T47D (cell line): ENCODE data around the gene TTYH3.
A peak's percentile ranks its signal among the peaks of the same experiment; 100 is the strongest.

Experiments used
- DNase-seq, 2 experiments: peaks; one replicate each; pipeline versions ENCODE4 v3.0.0 to v3.0.0-alpha.2; 2011 to 2012; ENCODE audit warnings: low read depth in 1 of 2, low spot score in 1 of 2
- JUND ChIP-seq: IDR thresholded peaks from 2 replicates; pipeline ENCODE4 v1.6.1; 2012; ENCODE audit warnings: low read depth
- in situ Hi-C: cut with HindIII; loops from 2 replicates; pipeline ENCODE4 v1.10.0; 2016; ENCODE audit warnings: low sequenced_read_pairs, low pct_unique_long_range_greater_than_20kb

Gene TTYH3

GRCh38 chr7:2613931-2614600, 17.7 kb upstream of the TTYH3 start:
- in situ Hi-C loops, result no loop called here
- TF ChIP-seq JUND, result no peak
- DNase-seq, result no peak

DNA sequence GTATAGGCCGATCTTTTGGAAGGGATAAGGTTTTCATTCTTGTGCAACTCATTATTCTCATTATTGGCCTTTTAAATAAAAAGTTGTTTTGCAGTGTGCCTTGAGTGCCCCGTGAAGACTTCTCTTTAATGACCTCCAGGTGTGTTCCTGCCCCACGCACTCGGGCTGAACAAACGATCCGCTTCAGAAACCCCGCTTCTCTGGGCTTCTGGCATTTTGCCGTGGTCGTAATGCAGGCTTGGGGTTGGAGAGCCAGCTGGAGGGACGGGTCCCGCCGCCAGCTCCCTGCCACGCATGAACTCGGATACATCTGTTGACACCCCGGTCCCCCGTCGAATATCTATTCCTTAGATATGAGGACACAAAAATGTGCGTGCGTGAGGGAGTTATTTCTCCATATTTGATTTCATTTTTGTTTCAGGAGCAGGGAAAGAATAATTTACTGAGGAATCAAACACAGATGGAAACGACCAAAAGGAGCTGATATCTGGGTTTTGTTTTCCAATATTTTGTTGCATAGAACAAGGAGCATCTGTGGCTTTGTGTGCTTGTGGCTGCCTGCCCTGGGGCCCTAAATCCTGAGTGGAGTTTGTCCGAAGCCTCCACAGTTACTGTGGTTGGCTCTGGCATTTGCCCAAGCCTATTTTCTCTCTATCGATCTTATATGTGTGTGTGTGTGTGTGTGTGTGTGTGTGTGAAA, 17.0 kb upstream of the TTYH3 start:
- no peak for TF ChIP-seq JUND
- no peak for DNase-seq
- in situ Hi-C loops, result no loop called here

GRCh38 chr7:2616387-2617324, 15.1 kb upstream of the TTYH3 start:
- TF ChIP-seq JUND, result no peak
- no peak for DNase-seq
- in situ Hi-C loops, result no loop called here

DNA sequence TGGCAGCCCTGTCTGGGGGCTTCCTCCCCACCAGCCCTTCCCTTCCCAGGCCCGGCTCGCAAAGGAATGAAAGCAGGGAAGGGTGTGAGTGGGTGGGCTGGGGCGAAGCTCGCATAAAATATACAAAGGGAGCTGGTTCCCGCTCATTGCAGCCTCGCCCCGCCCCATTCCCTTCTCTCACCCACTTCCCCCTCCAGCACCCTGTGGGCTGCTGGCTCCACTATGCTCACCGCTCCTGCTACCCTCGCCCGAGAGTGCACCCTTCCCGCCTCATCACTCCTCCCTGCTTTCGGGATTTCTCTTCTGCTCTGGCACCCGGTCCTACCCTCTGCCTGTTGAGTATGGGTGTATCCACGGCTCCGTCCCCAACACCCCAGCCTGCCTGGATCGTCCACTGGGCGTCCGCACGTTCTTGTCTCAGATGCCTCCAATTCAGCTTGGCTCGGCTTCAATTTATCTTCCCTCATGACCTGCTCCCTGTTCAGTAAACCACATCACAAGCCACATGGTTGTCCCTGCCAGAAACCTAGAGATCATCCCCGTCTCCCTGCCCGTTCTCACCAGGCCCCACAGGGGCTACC, 14.4 kb upstream of the TTYH3 start:
- in situ Hi-C loops, result no loop called here

DNA sequence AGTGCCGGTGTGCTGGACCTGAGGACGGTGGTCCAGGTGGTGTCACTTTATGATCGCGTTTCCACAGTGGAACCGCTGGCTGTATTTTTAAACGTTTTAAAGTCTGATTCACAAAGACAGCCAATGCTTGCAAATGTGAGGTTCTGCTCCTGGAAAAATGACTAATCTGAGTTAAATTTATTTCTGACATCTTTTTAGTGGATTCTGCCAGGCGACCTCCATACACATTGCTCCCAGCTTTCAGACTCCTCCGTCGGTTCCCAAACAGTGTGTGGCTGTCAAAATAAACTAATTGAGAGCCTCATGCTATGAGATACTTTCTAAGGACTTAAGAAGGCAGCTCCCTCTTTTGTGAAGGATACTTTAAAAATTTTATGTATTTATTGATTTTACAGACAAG, 12.7 kb upstream of the TTYH3 start:
- in situ Hi-C loops, result no loop called here
- no peak for TF ChIP-seq JUND
- DNase-seq, result no peak

More for the DNA sequence above, 14.4 kb upstream of the TTYH3 start:
- no peak for TF ChIP-seq JUND
- no peak for DNase-seq

DNA sequence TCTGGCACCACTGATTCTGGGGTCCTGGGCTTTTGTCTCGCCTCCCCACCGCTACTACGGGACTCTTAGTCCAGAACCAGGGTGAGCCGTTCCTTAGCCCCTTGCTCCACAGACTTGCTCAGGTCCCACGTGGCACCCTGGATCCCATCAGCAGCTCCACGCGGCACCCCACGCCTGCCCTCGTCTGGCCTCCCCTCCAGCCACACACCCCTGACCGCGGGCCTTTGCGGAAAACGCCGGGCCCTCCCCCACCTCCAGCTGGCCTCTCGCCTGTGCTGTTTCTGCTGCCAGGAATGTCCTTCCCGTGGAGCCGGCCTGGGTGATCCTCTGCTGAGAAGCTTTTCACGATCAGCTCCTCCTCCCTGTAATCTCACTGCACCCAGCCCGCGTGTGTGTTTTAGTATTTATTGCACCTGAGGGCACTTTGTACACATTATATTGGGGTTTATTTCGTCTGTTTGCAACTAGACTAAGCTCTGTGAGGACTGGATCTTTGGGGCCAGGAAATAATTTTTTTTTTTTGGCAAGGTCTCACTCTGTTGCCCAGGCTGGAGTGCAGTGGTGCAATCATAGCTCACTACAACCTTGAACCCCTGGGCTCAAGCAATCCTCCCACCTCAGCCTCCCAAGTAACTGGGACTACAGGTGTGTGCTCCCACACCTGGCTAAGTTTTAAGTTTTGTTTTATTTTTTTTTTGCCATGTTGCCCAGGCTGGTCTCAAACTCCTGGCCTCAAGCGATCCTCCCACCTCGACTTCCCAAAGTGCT, 10.5 kb upstream of the TTYH3 start:
- DNase-seq, result peak in 1 of 2 experiments; percentile 61
- no peak for TF ChIP-seq JUND
- in situ Hi-C loops, result no loop called here

DNA sequence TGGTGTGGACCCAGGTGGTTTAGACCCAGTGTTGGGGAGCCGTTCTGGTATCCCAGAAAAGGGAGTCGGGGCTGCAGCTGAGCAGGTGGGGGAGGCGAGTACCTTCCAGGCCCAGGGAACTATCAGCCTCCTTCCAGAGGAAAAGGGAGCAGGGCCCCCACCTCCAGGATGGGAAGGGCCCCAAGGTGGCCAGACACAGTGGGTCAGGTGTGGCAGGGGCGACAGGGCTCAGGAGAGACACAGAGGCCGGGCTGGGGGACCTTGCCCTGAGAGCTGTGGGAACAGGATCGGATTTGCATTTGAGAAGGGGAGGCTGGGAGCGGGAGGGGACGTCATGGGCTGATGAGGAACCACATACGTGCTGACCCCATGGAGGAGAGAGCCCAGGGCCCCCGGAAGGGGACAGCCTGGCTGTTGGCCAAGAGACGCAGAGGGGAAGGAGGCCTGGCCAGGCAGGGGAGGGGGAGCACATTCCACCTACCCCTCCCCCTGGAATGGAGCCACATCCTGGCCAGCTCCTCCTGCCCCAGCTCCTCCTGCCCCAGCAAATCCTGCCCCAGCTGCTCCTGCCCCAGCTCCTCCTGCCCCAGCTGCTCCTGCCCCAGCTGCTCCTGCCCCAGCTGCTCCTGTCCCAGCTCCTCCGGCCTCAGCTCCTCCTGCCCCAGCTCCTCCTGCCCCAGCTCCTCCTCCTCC, 9.7 kb upstream of the TTYH3 start:
- TF ChIP-seq JUND, result no peak
- in situ Hi-C loops, result no loop called here
- DNase-seq, result no peak

DNA sequence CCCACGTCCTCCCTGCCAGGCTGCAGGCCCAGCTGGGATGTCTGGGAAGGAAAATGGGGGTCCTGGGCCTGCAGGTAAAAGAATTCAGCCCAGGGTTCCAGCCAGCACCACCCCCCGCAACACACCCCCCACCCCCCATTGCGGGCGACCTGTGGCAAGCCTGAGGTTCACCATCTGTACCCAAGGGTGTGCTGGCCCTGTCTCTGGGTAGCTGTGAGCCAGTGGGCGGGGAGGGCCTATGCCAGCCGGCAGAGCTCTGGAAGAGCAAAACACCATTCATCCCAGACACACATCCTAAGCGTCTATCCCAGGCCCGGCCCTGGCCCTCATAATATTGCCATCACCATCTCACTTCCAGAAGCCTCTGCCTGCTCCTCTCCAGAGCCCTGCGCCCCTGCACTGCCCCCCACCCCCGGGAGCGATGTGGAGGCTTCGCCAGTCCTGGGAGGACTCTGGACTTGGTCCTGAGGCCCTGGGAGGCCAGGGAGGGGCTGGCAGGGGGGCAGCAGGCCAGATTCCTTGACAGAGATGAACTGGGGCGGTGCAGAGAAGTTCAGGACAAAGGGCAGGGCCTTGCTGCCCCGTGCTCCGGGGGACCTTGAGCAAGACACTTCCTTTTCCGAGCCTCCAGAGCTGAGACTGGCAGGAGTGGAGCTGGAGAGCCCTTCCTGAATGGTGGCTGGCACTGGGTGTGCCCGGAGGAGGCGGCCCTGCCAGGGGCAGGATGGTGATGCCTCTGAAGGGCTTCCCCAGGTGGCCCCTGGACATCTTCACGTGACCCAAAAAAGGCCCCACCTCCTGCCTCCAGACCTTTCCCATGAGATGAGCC, 8.7 kb upstream of the TTYH3 start:
- TF ChIP-seq JUND, result no peak
- DNase-seq, result no peak
- in situ Hi-C loops, result no loop called here

GRCh38 chr7:2623698-2624014, 8.1 kb upstream of the TTYH3 start:
- in situ Hi-C loops, result no loop called here
- TF ChIP-seq JUND, result no peak
- DNase-seq, result no peak

DNA sequence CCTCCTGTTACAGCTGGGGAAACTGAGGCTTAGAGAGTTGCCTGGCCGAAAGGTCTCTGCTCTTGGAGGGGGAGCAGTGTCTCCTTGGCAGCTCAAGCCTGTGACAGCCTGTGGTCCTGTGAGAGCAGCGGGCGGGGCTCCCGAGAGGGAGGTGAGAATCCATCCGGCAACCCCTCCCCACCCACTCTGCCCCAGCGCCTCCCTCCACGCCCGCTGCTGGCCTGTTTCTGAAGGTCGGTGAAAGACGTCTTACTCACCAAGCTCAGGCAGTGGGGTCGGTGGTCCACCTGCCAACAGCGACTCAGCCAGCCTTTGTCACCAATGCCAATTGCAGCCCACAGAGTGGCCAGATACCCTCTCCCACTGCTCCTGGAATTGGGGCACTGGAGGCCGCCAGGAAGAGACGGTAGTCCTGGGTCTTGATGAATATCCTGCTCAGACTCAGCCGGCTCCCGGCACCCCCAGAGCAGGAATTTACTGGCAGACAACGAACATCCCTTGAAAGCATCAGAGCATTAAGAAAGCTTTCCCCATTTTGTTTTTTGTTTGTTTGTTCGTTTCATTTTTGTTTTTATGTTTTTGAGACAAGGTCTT, 7.4 kb upstream of the TTYH3 start:
- in situ Hi-C loops, result no loop called here
- no peak for TF ChIP-seq JUND

DNA sequence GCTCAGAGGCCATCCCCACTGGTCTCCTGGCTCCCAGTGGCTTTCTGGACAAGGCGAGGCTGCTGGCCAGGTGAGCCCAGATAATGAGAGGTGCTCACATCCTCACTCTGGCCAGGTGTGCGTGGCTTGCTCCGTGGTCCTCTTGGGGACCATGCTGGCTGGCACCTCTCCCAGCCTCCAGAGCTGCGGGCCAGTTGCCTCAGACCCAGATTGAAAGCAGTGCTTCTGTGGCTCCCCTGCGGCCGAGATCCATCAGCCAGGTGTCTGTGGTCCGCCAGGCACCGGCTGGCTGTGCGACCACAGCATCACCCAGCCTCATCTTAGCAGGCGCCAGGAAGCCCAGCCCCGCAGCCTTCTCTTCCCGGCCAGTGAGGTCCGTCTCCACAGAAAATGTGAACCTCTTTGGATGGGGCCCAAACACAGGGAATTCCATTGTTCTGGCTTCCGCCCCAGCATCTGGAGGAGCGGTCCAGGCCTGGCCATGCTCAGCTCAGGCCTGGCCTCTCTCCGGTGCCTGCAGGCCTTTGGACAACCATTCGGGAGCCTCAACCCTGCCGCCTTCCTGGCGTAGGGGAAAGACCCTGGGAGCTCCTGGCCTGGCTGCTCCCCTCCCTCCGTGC, 5.2 kb upstream of the TTYH3 start:
- no peak for DNase-seq
- in situ Hi-C loops, result no loop called here
- TF ChIP-seq JUND, result no peak

More for the DNA sequence above, 7.4 kb upstream of the TTYH3 start:
- DNase-seq, result no peak
